GM23248 (cell line): Measurements from ENCODE around the gene NDUFB3.

Experiments used
- EZH2 ChIP-seq: fragments of 200-600 bp; sonication (generic); IDR thresholded peaks from 2 replicates; pipeline ENCODE4 v1.6.1; 2018; ENCODE audit warnings: antibody characterized with exemption, mild to moderate bottlenecking; ENCODE audit not compliant: insufficient read depth, poor library complexity, severe bottlenecking
- EZH2phosphoT487 ChIP-seq: fragments of 200-600 bp; sonication (generic); IDR thresholded peaks from 2 replicates; pipeline ENCODE4 v1.6.1; 2018; ENCODE audit warnings: antibody characterized with exemption, moderate library complexity, mild to moderate bottlenecking, low read depth; ENCODE audit not compliant: insufficient read depth

DNA sequence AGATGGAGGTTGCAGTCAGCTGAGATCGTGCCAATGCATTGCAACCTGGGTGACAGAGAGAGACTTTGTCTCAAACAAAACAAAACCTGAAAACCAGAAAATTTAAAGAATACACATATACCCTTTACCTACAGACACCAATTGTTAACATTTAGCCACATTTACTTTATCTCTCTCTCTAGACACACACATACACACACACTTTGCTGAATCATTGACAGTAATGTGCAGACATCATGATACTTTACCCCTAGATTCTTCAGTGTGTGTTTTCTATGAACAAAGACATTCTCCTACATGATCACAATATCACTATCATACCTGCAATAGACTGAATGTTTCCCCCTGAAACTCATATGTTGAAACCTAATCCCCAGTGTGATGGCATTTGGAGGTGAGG, 34.0 kb downstream of the NDUFB3 start:
- TF ChIP-seq EZH2, result no peak
- TF ChIP-seq EZH2phosphoT487, result no peak
